WTC11 (cell line): Measurements from ENCODE around the gene CACNA2D3. TPM values are rescaled to one million over a fixed set of nuclear protein-coding genes. Genes with fewer than 3 reads are reported as not detected.
A peak's percentile ranks its signal among the peaks of the same experiment; 100 is the strongest.

Experiments used
- ATAC-seq: fragments of 200-7000 bp; cut with Tn5 transposase; 2 replicates; pipeline ENCODE4 v1.10.0; 2021; ENCODE audit warnings: mild to moderate bottlenecking, moderate library complexity
- CTCF ChIA-PET: fragments of 300-600 bp; sonication (Branson Sonifier 250); formaldehyde crosslinking; loops from one replicate; lab custom pipeline; 2021; ENCODE audit warnings: antibody characterized with exemption; lab: Charles Lee
- POLR2A ChIA-PET: fragments of 350-600 bp; sonication (Branson Sonifier 250); formaldehyde crosslinking; loops from one replicate; lab custom pipeline; 2021; ENCODE audit warnings: antibody characterized with exemption; lab: Charles Lee
- DNase-seq: peaks from one replicate; pipeline ENCODE4 v3.0.0; 2021; ENCODE audit warnings: low spot score
- H3K27ac Mint-ChIP-seq: 2 replicates; pipeline ENCODE4 v1.8.0; 2021; ENCODE audit warnings: mixed read lengths
- H3K27me3 Mint-ChIP-seq: 2 replicates; pipeline ENCODE4 v1.8.0; 2021; ENCODE audit warnings: low read depth, mild to moderate bottlenecking, moderate library complexity, mixed read lengths
- H3K36me3 Mint-ChIP-seq: 2 replicates; pipeline ENCODE4 v1.8.0; 2021; ENCODE audit warnings: mixed read lengths
- H3K4me1 Mint-ChIP-seq: 2 replicates; pipeline ENCODE4 v1.8.0; 2022; ENCODE audit warnings: mixed read lengths
- H3K4me3 Mint-ChIP-seq: 2 replicates; pipeline ENCODE4 v1.8.0; 2021; ENCODE audit warnings: mild to moderate bottlenecking, moderate library complexity, mixed read lengths
- H3K9me3 Mint-ChIP-seq: 2 replicates; pipeline ENCODE4 v1.8.0; 2021; ENCODE audit warnings: mixed read lengths
- AR ChIP-seq: fragments of 250-450 bp; sonication (Bioruptor Pico); IDR thresholded peaks from 2 replicates; pipeline ENCODE4 v1.9.0; 2021; ENCODE audit warnings: mild to moderate bottlenecking
- ARID4B ChIP-seq: sonication (generic); formaldehyde crosslinking; IDR thresholded peaks from 2 replicates; pipeline ENCODE4 v1.8.0; 2023; ENCODE audit warnings: missing genetic modification reagents, mild to moderate bottlenecking, borderline replicate concordance
- ATF6 ChIP-seq: sonication (generic); formaldehyde crosslinking; IDR thresholded peaks from 2 replicates; pipeline ENCODE4 v1.8.1; 2023; ENCODE audit warnings: mild to moderate bottlenecking, missing genetic modification reagents
- E2F1 ChIP-seq: sonication (generic); formaldehyde crosslinking; IDR thresholded peaks from 2 replicates; pipeline ENCODE4 v1.8.0; 2022; ENCODE audit warnings: mild to moderate bottlenecking, missing genetic modification reagents
- NFATC4 ChIP-seq: fragments of 250-450 bp; sonication (Bioruptor Pico); IDR thresholded peaks from 2 replicates; pipeline ENCODE4 v1.9.0; 2021; ENCODE audit warnings: mild to moderate bottlenecking
- NR1H2 ChIP-seq: sonication (generic); formaldehyde crosslinking; IDR thresholded peaks from 2 replicates; pipeline ENCODE4 v1.9.0; 2021; ENCODE audit warnings: mild to moderate bottlenecking, moderate library complexity, missing genetic modification reagents
- NR2C2 ChIP-seq: sonication (generic); formaldehyde crosslinking; IDR thresholded peaks from 2 replicates; pipeline ENCODE4 v1.8.0; 2022; ENCODE audit warnings: mild to moderate bottlenecking, missing genetic modification reagents
- NR3C1 ChIP-seq: sonication (generic); formaldehyde crosslinking; conservative IDR thresholded peaks from 2 replicates; pipeline ENCODE4 v1.8.1; 2023; ENCODE audit warnings: low read depth, mild to moderate bottlenecking, missing genetic modification reagents
- PRRX2 ChIP-seq: fragments of 250-450 bp; sonication (Bioruptor Pico); IDR thresholded peaks from 2 replicates; pipeline ENCODE4 v1.8.0; 2021; ENCODE audit warnings: mild to moderate bottlenecking
- SP1 ChIP-seq: sonication (generic); formaldehyde crosslinking; conservative IDR thresholded peaks from 2 replicates; pipeline ENCODE4 v1.8.1; 2022; ENCODE audit warnings: missing genetic modification reagents
- TEAD1 ChIP-seq: sonication (generic); formaldehyde crosslinking; IDR thresholded peaks from 2 replicates; pipeline ENCODE4 v1.8.0; 2022; ENCODE audit warnings: mild to moderate bottlenecking, missing genetic modification reagents
- TP53 ChIP-seq: sonication (generic); formaldehyde crosslinking; IDR thresholded peaks from 2 replicates; pipeline ENCODE4 v1.8.1; 2023; ENCODE audit warnings: mild to moderate bottlenecking, missing genetic modification reagents
- ZBTB21 ChIP-seq: sonication (generic); formaldehyde crosslinking; IDR thresholded peaks from 2 replicates; pipeline ENCODE4 v1.8.1; 2023; ENCODE audit warnings: mild to moderate bottlenecking, missing genetic modification reagents, borderline replicate concordance
- ZNF232 ChIP-seq: sonication (generic); formaldehyde crosslinking; IDR thresholded peaks from 2 replicates; pipeline ENCODE4 v1.8.0; 2022; ENCODE audit warnings: mild to moderate bottlenecking, missing genetic modification reagents
- total RNA-seq: library from RNA; stranded (reverse); gene quantifications from 3 replicates; pipeline ENCODE4 v1.2.3, GENCODE V29; 2021

CACNA2D3 gene
- total RNA-seq, 1 experiment from 2014 or later: 5.0 TPM

- DNase-seq: no peak
- no peak for TF ChIP-seq NR2C2 (CRISPR knock-in tag)
- ChIA-PET CTCF (interaction anchor here (1.0 to 1.1 kb wide), 2 partner anchors 34 to 470 kb away, joined by 3 read pairs; no protein-coding TSS in a partner anchor), POLR2A (no interaction called here)
- Mint-ChIP-seq H3K4me1 (no peaks in the 10 kb centered on the region; the same call in 1 of the 2 replicates), H3K27ac (no peak overlapping the region), H3K27me3 (no peaks in the 10 kb centered on the region), H3K4me3 (no peak overlapping the region), H3K36me3 (no peaks in the 10 kb centered on the region), H3K9me3 (no peaks in the 10 kb centered on the region)
- no peak for ATAC-seq
These were observed 286.0 kb downstream of the CACNA2D3 start for GRCh38 chr3:54408328-54408727.

GRCh38 chr3:54421943-54422342 is 299.6 kb downstream of the CACNA2D3 start:
- H3K36me3 Mint-ChIP-seq: no peaks in the 10 kb centered on the region
- no peak for TF ChIP-seq PRRX2
- POLR2A ChIA-PET: no interaction called here
- ATAC-seq (no peak), DNase-seq (no peak)
- H3K27ac Mint-ChIP-seq: no peak overlapping the region
- no peak overlapping the region for H3K4me3 Mint-ChIP-seq
- peaks cover 11% of the 10 kb centered on the region for H3K4me1 Mint-ChIP-seq
- H3K27me3 Mint-ChIP-seq: no peaks in the 10 kb centered on the region
- H3K9me3 Mint-ChIP-seq: no peaks in the 10 kb centered on the region
- CTCF ChIA-PET: no interaction called here

- no peaks in the 10 kb centered on the region for H3K9me3 Mint-ChIP-seq
- no peak overlapping the region for H3K4me3 Mint-ChIP-seq
- TF ChIP-seq ZBTB21 (CRISPR knock-in tag): no peak
- TF ChIP-seq NR3C1: no peak
- TF ChIP-seq TP53 (CRISPR knock-in tag): no peak
- no peak for TF ChIP-seq NFATC4
- no peak for TF ChIP-seq ATF6 (CRISPR knock-in tag)
- TF ChIP-seq E2F1 (CRISPR knock-in tag): no peak
- TF ChIP-seq AR: no peak
- TF ChIP-seq ARID4B (CRISPR knock-in tag): no peak
- TF ChIP-seq TEAD1 (CRISPR knock-in tag): no peak
- no peak for TF ChIP-seq ZNF232 (CRISPR knock-in tag)
- no peak for TF ChIP-seq NR1H2 (CRISPR knock-in tag)
- TF ChIP-seq SP1: no peak
- ATAC-seq: peak; percentile 40; the same call in 1 of the 2 replicates
- H3K36me3 Mint-ChIP-seq: no peaks in the 10 kb centered on the region
- peaks cover 19% of the 10 kb centered on the region for H3K4me1 Mint-ChIP-seq
- H3K27ac Mint-ChIP-seq: no peak overlapping the region
- DNase-seq: no peak
- ChIA-PET CTCF (interaction anchor here (1.4 to 3.1 kb wide), 2 partner anchors 10 to 483 kb away, joined by 5 to 20 read pairs; no protein-coding TSS in a partner anchor), POLR2A (no interaction called here)
- H3K27me3 Mint-ChIP-seq: no peaks in the 10 kb centered on the region
These were observed 301.9 kb downstream of the CACNA2D3 start for GRCh38 chr3:54424292-54424691.
